GM19467 (cell line): ENCODE data around the gene KCNMB1.

Source experiments
- ATAC-seq: cut with Tn5 transposase; IDR thresholded peaks from one replicate; pipeline ENCODE4 v1.9.1; 2021; ENCODE audit warnings: mild to moderate bottlenecking, moderate library complexity; ENCODE audit not compliant: unreplicated experiment

The KCNMB1 gene

DNA sequence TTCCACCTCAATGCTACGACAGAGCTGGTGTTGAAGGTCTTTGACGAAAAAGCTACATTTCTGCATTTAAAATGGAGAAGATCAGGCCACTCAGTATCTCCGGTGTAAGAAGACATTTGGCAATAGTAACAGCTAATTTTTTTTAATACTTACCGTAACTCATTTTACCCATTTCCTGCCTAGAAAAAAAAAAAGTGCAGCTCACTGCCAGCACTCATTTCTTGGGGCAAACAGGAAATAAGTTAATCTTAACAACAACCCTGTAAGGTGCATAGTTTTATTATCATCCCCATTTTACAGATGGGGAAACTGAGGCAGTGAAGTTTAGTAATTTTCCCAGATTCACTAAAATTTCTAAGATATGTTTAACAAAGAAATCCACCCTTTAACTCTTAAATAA is 27.4 kb upstream of the KCNMB1 start:
- ATAC-seq, result no peak

DNA sequence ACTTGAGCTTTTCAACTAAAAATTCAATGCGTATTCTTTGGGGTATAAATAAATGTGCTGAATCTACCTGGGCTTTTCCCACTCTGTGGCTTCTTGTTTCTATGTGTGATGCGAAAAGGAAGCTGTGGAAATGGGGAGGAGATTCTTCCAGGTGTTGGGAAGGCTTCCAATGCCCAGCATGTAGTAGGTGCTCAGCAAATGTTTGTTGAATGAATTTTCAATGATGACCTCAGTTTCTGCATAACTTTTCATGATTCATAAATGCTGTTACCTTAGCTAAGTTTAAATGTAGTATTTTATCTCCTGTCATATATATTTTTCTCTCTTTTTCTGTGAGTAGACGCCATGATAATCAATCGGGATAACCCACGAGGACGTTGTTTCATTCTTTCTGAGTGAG is 25.6 kb upstream of the KCNMB1 start:
- ATAC-seq, result no peak

DNA sequence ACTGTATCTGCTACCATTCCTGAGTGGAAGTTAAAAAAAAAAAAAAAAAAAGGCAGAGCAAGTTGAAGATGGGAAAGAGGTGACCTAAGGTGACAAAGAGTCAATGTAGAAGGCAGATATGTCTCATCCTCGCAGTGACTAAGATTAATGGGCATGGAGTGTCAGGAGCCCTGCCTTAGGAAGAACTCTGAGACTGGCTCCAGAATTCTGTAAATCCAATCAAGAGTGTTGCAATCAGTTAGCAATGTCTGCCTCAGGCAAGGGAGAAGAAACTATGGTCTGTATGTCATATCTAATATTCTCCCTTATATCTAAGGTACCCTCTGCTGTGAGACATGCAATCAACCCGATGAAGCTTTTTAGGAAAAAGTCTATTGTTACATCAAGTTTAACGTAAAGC is 24.7 kb upstream of the KCNMB1 start:
- ATAC-seq, result no peak

DNA sequence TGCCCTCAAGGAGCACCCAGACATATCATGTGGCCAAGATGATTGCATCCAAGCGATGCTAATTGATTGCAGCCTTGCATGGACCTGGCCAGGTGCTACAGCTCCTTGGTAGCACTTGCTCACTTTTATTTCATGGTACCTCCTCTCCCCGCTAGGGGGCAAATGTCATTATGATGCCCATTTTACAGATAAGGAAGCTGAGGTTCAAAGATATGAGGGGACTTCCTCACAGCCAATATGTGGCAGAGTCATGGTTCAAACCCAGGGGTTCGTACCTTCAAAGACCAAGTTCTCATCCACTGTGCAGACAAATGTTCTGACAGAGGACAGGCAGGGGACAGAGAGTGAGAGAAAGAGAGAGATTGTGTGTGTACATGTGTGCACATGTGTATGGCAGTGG is 21.9 kb upstream of the KCNMB1 start:
- no peak for ATAC-seq

DNA sequence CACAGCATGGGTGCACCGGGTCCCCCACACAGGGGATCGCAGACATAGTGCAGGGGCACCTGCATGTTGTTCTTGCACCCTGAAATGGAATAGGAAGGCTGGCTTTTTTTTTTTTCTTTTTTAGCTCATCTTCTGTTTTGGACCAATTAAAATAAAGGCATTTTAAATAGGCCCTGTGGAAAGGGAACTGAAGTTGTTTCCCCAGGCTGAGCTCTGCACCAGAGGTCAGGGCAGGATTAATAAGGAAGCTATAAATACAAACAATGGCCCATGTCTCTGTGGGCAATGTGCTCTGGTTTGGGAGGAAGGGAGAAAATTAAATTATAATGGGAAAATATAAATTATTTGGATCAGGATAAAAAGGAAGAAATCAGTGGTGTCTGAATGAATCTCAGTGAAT is 21.2 kb upstream of the KCNMB1 start:
- no peak for ATAC-seq

DNA sequence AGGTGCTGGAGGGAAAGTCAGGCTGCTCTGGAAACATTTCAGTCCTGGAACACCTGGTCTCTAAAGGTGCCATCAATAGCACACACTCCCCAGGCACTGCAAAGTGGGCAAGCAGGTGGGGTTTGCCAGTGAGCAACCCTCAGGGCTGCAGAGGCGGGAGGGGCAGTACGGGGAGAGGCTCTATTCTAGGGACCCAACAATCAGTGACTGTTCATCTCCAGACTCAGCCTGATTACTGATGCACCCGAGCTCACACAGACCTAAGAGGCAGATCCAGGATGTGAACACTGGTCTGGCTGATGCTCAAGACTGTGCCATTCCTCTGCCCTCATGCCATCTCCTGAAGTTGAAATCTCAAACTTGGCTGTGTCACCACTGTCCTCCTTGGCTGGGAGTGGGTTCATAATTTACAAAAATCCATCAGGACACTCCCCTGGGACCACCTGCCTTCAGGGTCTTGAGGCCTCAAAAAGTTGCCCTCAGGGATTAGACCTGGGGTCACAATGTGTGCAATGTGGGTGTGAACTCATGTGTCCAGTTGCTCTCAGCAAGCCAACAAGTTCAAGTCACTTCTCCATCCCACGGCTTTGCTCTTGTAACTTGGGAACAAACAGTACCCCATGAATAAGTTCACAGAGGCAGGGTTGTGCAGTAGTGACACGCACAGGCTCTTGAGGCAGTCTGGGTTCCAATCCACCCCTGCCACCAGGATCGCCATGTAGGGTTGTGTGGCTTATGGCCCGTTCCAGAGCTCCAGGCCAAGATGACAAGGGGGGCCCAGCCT is 19.9 kb upstream of the KCNMB1 start:
- ATAC-seq, result no peak

DNA sequence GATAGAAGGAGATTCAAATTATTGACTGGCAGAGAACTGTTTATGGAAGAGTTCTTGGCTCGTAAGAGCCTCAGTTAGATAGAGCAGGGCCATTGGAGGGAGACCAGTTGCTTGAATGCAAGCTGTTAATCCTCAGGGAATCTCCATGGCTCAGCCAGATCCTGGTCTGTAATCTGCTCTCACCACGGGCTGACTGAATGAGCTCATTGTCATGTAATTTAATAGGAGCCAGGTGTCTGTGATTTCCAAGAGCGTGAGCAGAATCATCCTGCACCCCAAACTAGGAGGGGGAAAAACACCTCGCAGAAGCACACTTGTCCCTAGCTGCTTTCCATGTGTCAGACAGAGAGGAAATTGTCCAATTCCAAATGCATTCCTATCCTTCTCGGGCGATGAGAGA is 19.1 kb upstream of the KCNMB1 start:
- no peak for ATAC-seq

DNA sequence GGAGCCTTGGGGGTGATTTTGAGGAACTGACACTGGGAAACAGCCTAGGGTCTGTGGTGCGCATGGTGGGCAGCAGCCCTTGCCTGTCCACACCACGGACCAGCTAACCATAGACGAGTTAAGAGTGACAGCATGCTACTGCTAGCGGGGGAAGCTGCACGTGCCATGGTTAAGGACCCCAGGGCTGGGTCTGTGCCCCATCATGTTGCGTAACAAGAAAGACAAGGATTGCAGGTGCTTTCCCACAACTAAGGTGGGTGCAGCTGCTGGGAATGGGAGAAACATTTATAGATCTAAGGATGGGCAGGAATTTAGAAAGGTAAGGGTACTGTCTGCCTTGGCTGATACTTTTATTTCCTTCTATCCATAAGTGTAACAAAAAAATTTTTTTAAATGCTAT is 17.9 kb upstream of the KCNMB1 start:
- ATAC-seq, result no peak

DNA sequence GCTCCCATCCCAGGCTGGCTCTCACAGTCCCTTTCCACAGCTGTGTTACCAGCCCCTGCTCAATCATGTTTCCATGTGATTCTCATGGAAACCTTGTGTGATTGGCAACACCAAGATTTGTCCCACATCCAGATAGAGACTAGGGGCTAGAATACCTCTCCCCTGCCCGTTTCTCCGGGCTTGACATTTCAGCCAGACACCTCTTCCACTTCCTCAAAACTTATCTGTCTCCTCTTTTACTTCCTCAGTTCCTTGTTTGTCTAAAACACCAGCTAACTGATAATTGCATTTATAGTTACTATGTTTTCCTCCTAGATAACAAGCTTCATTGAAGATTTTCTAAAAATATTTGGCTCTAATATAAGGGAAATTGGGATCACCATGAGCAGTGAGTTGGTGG is 16.6 kb upstream of the KCNMB1 start:
- ATAC-seq, result no peak

DNA sequence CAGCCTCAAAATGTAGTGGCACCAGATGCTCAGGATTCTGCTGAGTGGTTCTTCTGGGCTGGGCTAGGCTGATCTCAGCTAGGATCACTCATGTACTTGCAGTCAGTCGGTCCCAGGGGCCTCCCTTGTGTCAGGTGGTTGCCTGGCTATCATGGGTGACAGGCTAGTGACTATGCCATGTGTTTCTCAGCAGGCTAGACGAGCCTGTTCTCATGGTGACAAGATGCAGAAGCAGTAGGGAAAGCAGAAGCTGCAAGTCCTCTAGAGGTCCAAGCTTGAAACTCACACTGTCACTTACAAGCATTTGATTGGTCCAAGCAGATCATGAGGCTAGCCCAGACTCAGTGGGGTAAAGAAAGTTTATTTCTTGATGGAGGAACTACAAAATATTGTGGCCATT is 15.2 kb upstream of the KCNMB1 start:
- no peak for ATAC-seq

DNA sequence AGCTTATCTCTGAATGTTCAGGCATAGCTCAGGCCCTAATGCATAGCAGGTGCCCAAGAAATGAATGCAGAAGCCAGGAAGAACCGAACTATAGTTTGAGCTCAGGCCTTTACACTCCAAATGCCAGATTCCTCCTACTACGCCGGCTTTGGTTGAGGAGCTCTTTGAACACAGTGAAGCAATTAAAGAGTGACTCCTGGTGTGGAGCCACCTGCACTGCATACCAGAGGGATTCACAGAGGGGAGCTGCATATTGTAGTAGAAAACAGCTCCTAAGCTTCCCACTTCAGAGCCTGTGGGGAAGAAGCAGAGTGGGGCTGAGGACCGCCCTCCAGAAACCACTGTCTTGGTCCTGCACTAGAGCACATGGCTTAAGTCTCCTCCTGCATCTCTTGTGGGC is 14.5 kb upstream of the KCNMB1 start:
- no peak for ATAC-seq

DNA sequence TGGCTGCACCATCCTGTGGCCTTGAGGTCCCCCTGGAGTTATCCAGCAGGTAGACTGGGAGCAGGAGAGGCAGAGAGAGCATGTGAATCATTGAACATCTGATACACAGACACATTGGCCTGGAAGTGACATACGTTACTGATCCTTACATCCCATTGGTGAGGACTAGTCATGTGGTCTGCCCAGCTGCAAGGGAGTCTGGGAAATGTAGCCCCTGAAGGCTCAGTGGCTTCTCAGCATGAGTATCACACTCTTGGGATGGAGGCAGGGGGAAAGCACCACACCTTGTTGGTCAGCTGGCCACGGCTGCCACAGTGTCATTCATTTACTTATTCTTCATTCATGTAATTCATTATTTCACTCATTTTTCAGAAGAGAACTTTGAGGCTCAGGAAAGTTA is 13.3 kb upstream of the KCNMB1 start:
- ATAC-seq, result no peak

DNA sequence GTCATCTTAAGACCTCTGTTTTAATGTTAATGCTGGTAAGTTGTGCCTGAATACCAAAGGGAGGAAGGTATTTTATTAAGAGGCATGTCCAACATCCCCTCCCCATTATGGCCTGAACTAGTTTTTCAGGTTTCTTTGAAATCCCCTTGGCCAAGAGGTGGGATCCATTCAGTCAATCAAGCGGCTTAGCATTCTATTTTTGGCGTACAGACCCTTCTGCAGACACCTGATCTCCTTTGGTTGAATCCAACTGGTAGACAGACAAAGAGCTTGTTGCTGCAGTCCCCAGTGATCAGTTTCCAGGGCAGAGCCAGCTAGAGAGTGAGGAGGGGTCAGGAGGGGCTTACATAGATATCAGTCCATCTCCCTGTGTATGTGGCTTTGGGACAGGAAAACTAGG is 7.9 kb upstream of the KCNMB1 start:
- no peak for ATAC-seq

DNA sequence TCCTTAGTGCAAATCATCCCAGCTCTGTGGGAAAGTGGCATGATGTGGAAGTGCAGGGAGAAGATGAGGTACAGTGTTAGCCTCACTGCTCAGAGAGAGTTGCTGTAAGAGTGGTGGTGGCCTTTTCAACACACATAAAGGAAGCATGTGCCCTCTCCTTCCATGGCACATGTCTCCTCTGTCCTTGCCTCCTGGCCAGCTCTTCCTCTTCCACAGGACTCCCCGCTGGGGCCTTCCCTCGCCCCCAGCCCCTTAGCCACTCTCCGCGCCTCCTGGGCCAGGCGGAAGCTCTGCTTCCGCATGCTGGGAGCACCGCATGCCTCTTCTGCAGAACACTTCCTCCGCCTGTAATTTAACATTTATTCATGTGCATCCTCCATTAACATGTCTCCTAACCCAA is 4.8 kb upstream of the KCNMB1 start:
- ATAC-seq, result no peak

DNA sequence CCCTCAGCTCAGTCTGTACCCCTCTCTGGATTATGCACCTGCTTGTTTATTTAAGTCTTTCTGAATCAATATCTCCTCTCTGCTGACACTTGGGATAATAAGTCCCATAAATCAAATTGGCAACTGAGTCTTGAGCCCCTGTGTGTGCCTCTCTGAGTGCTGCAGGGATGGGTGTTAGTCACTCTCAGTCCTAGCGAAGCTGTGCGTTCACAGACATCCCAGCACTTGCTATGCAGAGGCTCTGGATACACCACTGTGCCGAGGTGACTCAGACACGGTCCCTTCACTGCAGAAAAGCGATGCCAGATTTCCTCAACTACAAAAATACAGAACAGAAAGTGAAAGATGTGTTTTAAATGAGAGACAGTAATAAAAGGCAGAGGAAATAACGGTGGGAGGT is 4.1 kb upstream of the KCNMB1 start:
- ATAC-seq, result no peak

DNA sequence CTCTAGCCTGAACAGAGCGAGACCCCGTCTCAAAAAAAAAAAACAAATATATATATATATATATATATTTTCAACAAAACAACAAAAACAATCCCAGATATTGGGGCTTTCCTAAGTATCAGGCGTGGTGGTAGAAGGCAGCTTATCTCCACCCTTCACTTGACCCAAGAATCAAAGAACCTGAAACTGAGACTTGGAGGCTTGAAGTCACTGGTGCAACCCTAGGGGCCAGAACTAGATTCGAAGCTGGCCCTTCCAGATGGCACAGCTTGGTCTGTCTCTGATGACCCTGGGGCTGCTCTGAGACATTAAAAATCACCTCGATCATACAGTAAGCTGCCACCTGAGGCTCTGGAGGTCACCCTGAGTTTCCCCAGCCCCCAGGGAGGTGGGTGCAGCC is 1.3 kb upstream of the KCNMB1 start:
- ATAC-seq, result no peak

DNA sequence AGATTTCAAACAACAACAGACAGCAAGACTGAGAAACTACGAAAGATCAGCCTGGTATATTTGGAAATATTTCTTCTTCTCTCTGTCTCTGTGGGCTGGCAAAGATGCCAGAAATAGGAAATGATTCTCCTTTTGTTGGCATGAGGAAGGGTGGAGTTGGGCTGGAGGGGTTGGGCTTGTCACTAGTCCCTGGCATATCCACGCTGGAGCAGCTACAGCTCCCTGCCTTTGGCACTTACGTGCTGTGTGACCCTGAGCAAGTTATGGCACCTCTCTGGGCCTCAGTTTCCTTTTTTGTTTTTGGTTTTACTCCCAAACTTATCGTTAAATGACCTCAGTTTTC is 354 bp upstream of the KCNMB1 start:
- ATAC-seq, result no peak

DNA sequence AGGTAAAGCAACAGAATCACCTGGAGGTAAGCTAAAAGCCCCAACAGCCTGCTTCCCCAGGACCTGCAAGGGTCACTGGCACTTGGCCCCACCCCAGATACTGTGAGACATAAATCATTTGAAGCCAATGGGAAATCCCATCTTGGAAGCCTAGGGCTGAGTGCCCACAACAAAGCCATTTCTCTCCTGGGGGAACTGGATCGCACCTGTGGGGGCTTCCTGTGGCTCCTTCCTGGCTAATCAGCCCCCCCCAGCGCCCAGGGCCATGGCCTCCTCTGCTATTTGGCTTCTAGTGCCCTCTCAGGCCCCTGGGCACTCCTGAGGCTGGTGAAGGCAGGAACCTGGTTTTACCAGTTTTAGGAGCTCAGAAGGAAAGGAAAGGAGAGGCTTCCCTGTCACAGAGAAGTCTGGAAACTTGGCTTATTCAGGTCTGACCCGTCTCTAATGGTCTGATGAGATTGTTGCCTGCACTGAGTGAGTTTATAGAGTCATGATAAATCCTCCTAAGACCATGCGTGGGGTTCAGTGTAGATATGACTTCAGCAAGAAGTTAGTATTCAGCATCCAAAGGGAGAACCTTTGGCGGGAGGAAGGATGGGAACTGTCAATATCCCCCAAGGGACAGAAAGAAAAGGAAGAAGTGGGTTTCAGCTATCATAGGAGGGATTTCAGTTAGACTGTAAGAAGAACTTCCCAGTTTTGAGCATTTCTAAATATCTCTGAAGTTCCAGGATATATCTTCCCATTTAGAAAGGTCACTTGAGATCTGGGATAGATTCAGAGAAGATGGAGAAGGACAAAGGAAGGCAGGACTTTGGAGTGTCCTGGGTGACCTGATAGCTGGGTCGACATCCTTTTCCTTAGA is 1.2 kb downstream of the KCNMB1 start:
- no peak for ATAC-seq

DNA sequence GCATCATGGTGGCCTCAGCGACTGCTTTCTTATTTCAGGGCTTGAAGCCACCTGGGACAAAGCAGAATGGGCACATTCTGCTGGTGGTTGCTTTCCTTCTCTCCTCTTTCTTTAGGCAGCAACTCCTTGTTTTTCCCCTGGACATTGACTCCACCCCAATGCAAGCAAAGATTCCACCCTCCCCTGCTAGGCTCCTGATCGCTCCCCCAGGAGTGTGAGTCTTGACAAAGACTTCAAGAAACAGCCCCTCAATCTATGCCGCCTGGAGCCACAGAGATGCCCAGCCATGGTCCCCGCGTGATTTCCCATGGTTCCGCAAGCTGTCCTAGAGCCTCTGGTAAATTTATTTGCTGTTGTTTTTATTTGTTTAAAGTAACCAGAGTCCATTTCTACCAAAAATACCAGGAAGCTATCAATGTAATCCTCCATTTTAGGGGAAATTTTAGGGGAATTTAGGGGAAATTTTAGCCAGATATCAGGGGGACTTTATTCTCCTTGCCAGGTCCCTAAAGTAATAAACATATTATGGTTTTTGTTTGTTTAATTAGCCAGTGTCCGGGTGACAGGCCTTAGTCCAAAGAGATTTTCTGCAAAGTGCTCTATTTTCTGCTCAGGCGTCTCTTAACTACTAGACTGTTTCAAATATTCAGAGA is 2.3 kb downstream of the KCNMB1 start:
- ATAC-seq, result no peak

DNA sequence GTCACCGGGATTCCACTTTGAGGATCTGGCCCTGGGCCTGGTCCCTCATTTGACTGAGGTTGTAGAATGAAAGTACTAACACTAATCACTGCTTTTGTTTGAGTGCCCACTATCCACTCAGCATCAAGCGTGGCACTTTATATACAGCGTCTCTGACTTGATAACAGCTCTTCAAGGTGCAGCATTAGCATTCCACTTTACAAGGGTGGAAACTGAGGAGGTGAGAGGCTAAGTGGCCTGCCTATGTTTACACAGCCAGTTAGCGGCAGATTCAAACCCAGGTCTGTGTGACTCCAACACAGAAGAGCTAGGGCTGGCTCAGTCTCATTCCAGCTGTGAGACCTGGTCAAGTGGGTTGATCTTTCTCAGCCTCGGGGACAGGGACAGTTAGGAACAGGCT is 5.9 kb downstream of the KCNMB1 start:
- no peak for ATAC-seq

DNA sequence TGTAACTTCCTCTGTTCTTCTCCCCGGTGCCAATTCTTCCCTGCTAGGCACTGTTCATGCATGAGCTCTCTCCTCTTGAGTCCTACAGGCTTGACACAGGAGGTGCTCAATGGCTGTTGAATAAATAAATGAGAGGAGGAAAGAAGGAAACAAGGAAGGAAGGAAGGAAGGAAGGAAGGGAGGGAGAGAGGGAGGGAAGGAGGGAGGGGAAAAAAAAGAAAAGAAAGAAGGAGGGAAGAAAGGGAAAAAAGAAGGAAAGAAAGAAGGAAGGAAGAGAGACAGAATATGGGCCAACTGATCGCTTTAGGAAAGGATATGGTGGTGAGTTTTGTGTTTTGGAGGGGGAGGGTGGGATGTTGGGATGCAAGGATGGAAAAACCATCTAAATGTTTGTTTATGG is 6.4 kb downstream of the KCNMB1 start:
- no peak for ATAC-seq

DNA sequence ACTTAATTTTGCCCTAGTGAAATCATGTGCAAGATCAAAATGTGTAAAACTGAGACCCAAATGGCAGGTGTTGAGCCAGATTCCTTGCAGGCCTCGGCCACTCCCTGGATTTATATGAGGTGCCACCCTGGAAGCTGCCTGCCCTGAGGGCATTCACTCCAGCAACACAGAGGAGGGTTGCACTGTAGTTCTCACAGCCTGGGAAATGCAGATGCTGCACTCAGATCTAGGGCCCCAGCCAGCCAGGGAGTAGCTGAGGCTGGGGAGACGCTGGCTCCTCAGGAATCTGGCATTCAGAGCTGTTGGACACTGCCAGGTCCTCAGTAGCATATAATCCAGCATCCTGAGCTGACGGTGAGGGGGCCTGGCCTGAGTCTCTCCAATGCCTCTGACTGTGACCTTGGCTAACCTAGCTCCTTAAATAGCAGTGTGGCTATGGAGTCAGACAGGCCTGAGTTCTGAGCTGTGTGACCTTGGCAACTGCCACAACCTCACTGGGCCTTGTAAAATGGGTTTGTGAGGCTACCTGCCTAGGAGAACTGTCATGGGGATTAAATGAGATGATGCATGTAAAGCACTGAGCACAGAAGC is 8.7 kb downstream of the KCNMB1 start:
- no peak for ATAC-seq
